ENCODE measurements around the gene ESYT1.

- TF ChIP-seq CTCF (IDR thresholded peaks at IDR 0.05) (peak in 1 of 4 experiments; percentile 11), POLR2A (IDR thresholded peaks at IDR 0.05) (no peak), POLR2AphosphoS5 (IDR thresholded peaks at IDR 0.05) (no peak)
Observed at GRCh38 chr12:56160193-56160763, 32.2 kb downstream of the ESYT1 start.
